ENCODE data around the gene LRRC15. TPM values are rescaled to one million over a fixed set of nuclear protein-coding genes. Genes with fewer than 3 reads are reported as not detected.

The LRRC15 gene
- total RNA-seq, 1 experiment from 2014 or later, result not detected

- CTCF ChIA-PET, result no interaction called here
- Mint-ChIP-seq H3K4me3 (ENCODE audit: low read depth, unreplicated experiment) (no peak overlapping the region), H3K4me1 (ENCODE audit: low read depth, unreplicated experiment) (no peaks in the 10 kb centered on the region), H3K36me3 (ENCODE audit: insufficient read depth, unreplicated experiment) (no peaks in the 10 kb centered on the region), H3K9me3 (ENCODE audit: low read depth, unreplicated experiment) (no peaks in the 10 kb centered on the region), H3K27me3 (ENCODE audit: unreplicated experiment) (peaks cover 100% of the 10 kb centered on the region), H3K27ac (ENCODE audit: unreplicated experiment) (no peak overlapping the region)
- DNase-seq, result no peak
- no TSS peak for BruUV-seq (replicated peaks)
- no peak for TF ChIP-seq CTCF (IDR thresholded peaks at IDR 0.05; ENCODE audit: unreplicated experiment)
- intact Hi-C loops (cut with micrococcal nuclease; ENCODE audit: unreplicated experiment), result no loop called here
Observed at GRCh38 chr3:194379651-194380050, 10.1 kb upstream of the LRRC15 start.

- H3K27me3 Mint-ChIP-seq (ENCODE audit: unreplicated experiment), result peaks cover 100% of the 10 kb centered on the region
- no peak for DNase-seq
- intact Hi-C loops (cut with micrococcal nuclease; ENCODE audit: unreplicated experiment), result no loop called here
- no TSS peak for BruUV-seq (replicated peaks)
- no peak overlapping the region for H3K27ac Mint-ChIP-seq (ENCODE audit: unreplicated experiment)
- no peaks in the 10 kb centered on the region for H3K4me1 Mint-ChIP-seq (ENCODE audit: low read depth, unreplicated experiment)
- H3K36me3 Mint-ChIP-seq (ENCODE audit: insufficient read depth, unreplicated experiment), result no peaks in the 10 kb centered on the region
- H3K4me3 Mint-ChIP-seq (ENCODE audit: low read depth, unreplicated experiment), result no peak overlapping the region
- no peak for TF ChIP-seq CTCF (IDR thresholded peaks at IDR 0.05; ENCODE audit: unreplicated experiment)
- H3K9me3 Mint-ChIP-seq (ENCODE audit: low read depth, unreplicated experiment), result no peaks in the 10 kb centered on the region
- CTCF ChIA-PET, result no interaction called here
Observed at GRCh38 chr3:194379231-194379630, 9.7 kb upstream of the LRRC15 start.

GRCh38 chr3:194377708-194378107, 8.2 kb upstream of the LRRC15 start:
- Mint-ChIP-seq H3K27me3 (ENCODE audit: unreplicated experiment) (peaks cover 99% of the 10 kb centered on the region), H3K4me1 (ENCODE audit: low read depth, unreplicated experiment) (no peaks in the 10 kb centered on the region), H3K9me3 (ENCODE audit: low read depth, unreplicated experiment) (no peaks in the 10 kb centered on the region), H3K36me3 (ENCODE audit: insufficient read depth, unreplicated experiment) (no peaks in the 10 kb centered on the region), H3K27ac (ENCODE audit: unreplicated experiment) (no peak overlapping the region), H3K4me3 (ENCODE audit: low read depth, unreplicated experiment) (no peak overlapping the region)
- no TSS peak for BruUV-seq (replicated peaks)
- CTCF ChIA-PET, result interaction anchor here (0.9 kb wide), 1 partner anchor 10 kb away, joined by 3 read pairs; no protein-coding TSS in a partner anchor
- DNase-seq, result no peak
- intact Hi-C loops (cut with micrococcal nuclease; ENCODE audit: unreplicated experiment), result no loop called here
- TF ChIP-seq CTCF (IDR thresholded peaks at IDR 0.05; ENCODE audit: unreplicated experiment), result no peak

GRCh38 chr3:194376241-194376560, 6.7 kb upstream of the LRRC15 start:
- no peaks in the 10 kb centered on the region for H3K4me1 Mint-ChIP-seq (ENCODE audit: low read depth, unreplicated experiment)
- DNase-seq, result no peak
- no TSS peak for BruUV-seq (replicated peaks)
- intact Hi-C loops (cut with micrococcal nuclease; ENCODE audit: unreplicated experiment), result no loop called here
- CTCF ChIA-PET, result no interaction called here
- peaks cover 97% of the 10 kb centered on the region for H3K27me3 Mint-ChIP-seq (ENCODE audit: unreplicated experiment)
- no peaks in the 10 kb centered on the region for H3K9me3 Mint-ChIP-seq (ENCODE audit: low read depth, unreplicated experiment)
- no peak overlapping the region for H3K4me3 Mint-ChIP-seq (ENCODE audit: low read depth, unreplicated experiment)
- TF ChIP-seq CTCF (IDR thresholded peaks at IDR 0.05; ENCODE audit: unreplicated experiment), result no peak
- H3K27ac Mint-ChIP-seq (ENCODE audit: unreplicated experiment), result no peak overlapping the region
- no peaks in the 10 kb centered on the region for H3K36me3 Mint-ChIP-seq (ENCODE audit: insufficient read depth, unreplicated experiment)

All from Calu3 (cell line).